GM19372 (cell line): ENCODE measurements around the gene PDZD2.
"Not testable (repeated sequence)": the region's sequence is repeated elsewhere in the genome, so short reads cannot be mapped to it uniquely, and the experiment has no call there.

Experiments used
- ATAC-seq: cut with Tn5 transposase; IDR thresholded peaks from one replicate; pipeline ENCODE4 v1.9.1; 2021; ENCODE audit warnings: mild to moderate bottlenecking, low read depth, moderate library complexity; ENCODE audit not compliant: unreplicated experiment

Gene PDZD2

GRCh38 chr5:31728806-31729205, 89.9 kb downstream of the PDZD2 start:
- not testable (repeated sequence) for ATAC-seq

- ATAC-seq = no peak
Observed at GRCh38 chr5:31730139-31730538, 91.2 kb downstream of the PDZD2 start.

GRCh38 chr5:31731016-31731415, 92.1 kb downstream of the PDZD2 start:
- no peak for ATAC-seq

DNA sequence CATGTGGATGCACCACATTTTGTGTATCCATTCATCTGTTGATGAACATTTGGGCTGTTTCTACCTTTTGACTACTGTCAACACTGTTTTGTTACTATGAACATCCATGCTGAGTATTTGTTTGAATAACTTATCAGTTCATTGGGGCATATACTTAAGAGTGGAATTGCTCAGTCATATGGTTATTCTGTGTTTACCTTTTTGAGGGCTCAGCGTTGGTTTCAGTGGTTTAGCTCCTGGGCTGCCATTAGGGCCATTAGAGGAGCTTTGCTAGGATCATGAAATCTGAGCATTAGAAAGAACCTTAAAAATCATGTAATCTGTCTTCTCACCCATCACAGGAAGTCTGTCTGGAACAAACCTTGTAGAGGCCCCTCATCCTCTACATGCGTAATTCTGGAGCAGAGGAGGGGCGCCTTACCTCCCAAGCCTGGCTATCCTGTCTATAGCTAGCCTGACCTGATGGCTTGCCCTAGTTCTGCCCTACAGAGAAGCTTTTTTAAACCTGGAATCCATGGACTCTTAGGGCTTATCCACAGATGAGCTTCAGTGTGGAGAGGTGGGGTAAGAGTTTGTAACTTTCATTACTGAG, 92.9 kb downstream of the PDZD2 start:
- ATAC-seq = no peak

- not testable (repeated sequence) for ATAC-seq
Observed at GRCh38 chr5:31732821-31733220, 93.9 kb downstream of the PDZD2 start.

DNA sequence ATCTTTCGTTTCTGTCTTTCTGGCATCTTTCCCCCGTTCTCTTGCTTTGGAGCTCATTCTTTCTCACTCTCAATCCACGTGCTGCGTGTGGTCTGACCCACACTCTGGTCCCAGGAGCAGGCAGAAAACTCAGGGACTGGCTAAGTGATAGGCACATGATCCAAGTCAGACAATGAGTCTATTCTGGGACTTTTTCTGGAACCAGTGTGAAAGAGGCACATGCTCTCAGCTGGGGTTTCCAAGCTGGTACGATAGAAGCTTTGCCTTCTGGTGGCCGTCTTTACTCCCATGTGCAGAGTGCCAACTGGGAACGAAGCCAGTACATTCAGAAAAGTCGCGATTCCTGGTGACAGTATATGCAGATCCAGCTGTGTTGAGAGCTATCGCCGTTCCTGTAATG, 94.4 kb downstream of the PDZD2 start:
- ATAC-seq = no peak

DNA sequence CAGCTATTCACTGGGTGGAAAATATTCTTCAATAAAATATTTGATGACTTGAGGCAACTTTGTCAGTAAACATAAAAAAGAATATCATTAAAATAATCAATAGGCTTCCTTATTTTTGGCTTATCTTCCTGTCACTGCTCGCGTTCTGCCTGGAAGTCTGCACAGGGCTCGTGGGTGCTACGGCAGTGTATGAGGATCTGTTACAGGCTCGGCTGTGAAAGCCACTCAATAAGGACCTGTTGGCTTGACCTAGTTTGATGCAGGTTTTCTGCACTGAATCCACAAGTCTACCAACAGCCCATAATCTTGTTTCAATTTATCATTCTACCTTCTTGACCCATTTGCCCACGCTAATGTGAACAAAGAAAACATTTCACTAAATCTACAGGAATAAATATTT, 97.2 kb downstream of the PDZD2 start:
- no peak for ATAC-seq

GRCh38 chr5:31738199-31738598, 99.3 kb downstream of the PDZD2 start:
- ATAC-seq = no peak

GRCh38 chr5:31741496-31741895, 102.6 kb downstream of the PDZD2 start:
- ATAC-seq = no peak

- no peak for ATAC-seq
Observed at GRCh38 chr5:31743678-31744077, 104.7 kb downstream of the PDZD2 start.

DNA sequence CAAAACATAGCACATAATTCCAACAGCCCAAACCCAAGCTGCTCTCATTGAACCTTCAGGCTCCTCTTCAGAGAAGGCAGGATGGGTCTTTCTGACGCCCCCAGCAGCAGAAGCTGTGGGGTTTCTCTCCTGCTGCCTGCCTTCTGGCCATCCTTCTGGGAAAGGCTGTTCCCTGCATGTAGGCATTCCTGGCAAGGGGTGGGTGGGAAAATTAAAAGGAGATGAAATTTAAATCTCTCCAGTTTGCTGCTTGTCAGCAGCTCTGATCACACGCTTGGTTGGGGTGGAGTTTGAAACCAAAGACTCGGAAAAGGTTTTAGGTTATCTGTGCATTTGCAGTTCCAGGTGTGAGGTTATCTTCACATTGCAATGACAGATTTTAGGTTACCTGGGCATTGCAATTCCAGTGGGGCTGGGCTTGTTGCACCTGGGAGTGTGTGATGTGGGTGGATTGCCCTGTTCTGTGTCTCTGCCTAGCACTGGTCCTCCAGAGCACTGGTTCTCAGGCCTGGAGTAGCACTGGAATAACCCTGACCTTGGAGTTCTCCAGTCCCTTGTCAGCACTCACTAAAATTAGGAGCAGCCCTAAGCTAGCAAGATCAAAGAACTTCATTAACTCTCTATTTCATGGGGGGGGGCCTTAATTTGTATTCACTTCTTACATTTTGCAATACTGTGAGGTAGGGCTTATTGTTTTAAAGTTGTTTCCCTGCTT, 109.7 kb downstream of the PDZD2 start:
- no peak for ATAC-seq

- ATAC-seq = no peak
Observed at GRCh38 chr5:31750215-31750614, 111.3 kb downstream of the PDZD2 start.

DNA sequence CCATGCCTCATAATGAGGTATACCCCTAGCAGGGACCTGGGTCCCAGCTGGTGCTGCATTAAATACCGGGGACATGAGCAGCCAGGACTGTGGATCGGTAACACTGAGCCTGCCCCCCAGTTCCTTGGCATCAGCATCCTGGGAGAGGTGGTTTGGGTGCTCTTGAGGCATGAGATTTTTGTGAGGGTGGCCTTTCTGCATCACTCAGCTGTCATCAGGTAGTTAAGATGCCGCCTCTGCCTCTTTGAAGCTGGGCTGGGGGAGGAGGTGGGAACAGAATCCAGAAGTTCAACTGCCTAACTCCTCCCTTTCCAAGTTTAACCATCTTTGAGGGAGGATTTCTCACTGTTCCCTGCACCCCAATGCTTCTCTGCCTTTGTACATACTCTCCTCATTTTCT, 112.7 kb downstream of the PDZD2 start:
- no peak for ATAC-seq

DNA sequence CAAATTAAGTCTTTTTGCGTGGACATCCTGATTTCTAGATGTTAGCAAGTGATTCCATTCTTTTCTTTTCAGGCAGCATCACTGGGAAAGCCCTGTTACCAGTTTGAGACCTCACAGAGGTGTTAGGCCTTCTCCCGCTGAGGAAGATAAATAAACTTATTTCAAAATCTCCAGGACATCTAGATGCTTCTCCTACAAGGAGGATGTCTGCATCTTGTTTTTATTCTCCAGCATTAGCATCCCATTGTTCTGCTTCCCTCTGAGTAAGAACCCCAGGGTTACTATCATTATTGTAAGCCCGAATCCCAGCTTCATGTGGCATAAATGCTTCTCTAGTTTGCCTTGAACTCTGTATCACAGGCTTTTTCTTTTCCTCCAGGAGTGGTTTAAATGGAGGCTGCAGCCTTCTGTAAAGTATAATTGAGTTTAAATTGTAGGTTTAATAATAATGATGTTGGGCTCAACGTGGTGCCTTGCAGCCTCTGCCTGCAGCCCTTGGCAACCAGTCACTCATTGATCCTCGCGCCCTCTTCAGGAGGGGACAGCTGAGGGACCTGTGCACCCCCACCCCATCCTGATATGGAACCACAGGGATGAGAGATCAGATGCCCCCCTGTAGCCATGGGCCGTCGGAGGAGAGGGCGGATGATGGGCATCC, 114.9 kb downstream of the PDZD2 start:
- ATAC-seq = no peak

- ATAC-seq = no peak
Observed at GRCh38 chr5:31754358-31754704, 115.4 kb downstream of the PDZD2 start.

GRCh38 chr5:31754741-31755675, 116.1 kb downstream of the PDZD2 start:
- no peak for ATAC-seq

GRCh38 chr5:31755676-31756230, 116.8 kb downstream of the PDZD2 start:
- ATAC-seq = no peak

- ATAC-seq = no peak
Observed at GRCh38 chr5:31757806-31758205, 118.9 kb downstream of the PDZD2 start.

GRCh38 chr5:31758803-31759425, 120.0 kb downstream of the PDZD2 start:
- no peak for ATAC-seq

DNA sequence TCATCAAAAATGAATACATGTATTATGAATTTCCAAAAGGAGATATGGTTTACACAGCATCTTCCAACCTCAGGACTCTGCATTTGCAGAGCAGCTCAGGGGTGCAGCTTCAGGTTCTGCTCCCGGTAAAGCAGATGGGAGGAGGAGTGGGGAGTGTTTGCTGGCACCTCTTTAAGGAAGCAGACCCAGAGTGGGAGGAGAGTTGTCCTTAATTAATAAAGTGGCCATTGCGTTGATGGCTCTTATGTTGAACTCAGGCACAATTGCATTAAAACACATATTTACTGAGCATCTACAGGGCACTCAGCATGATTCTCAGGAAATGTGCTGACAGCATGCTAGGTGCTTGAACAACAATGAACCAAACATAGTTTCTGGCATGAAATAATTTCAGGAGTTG, 121.0 kb downstream of the PDZD2 start:
- no peak for ATAC-seq
